ENCODE measurements around the gene USF2.
A peak's percentile ranks its signal among the peaks of the same experiment; 100 is the strongest.
"Not testable (repeated sequence)": the region's sequence is repeated elsewhere in the genome, so short reads cannot be mapped to it uniquely, and the experiment has no call there.

The USF2 gene

GRCh38 chr19:35268536-35269437 is at the start of gene USF2:
Gene USF2, plus strand, starts transcription at chr19:35268962. Its CDS starts 140 bp downstream, at chr19:35269102.
- peak; percentile 34 for DNase-seq (ENCODE audit: low read depth)

GRCh38 chr19:35219008-35219407 is 49.8 kb upstream of the USF2 start:
- DNase-seq (ENCODE audit: low read depth) = no peak

- no peak for DNase-seq (ENCODE audit: low read depth)
These were observed 48.3 kb upstream of the USF2 start for GRCh38 chr19:35220315-35220921.

GRCh38 chr19:35220973-35221590 is 47.7 kb upstream of the USF2 start:
- DNase-seq (ENCODE audit: low read depth) = not testable (repeated sequence)

- no peak for DNase-seq (ENCODE audit: low read depth)
These were observed 46.3 kb upstream of the USF2 start for GRCh38 chr19:35222373-35223015.

- DNase-seq (ENCODE audit: low read depth) = no peak
These were observed 45.5 kb upstream of the USF2 start for GRCh38 chr19:35223084-35223790.

- no peak for DNase-seq (ENCODE audit: low read depth)
These were observed 44.8 kb upstream of the USF2 start for GRCh38 chr19:35223862-35224505.

- no peak for DNase-seq (ENCODE audit: low read depth)
These were observed 43.8 kb upstream of the USF2 start for GRCh38 chr19:35224681-35225571.

- no peak for DNase-seq (ENCODE audit: low read depth)
These were observed 42.8 kb upstream of the USF2 start for GRCh38 chr19:35225951-35226350.

- no peak for DNase-seq (ENCODE audit: low read depth)
These were observed 42.0 kb upstream of the USF2 start for GRCh38 chr19:35226748-35227147.

GRCh38 chr19:35228177-35228930 is 40.4 kb upstream of the USF2 start, which contains the start of gene FAM187B:
Gene FAM187B, minus strand, starts transcription at chr19:35228739. Its CDS starts 59 bp downstream, at chr19:35228680.
- DNase-seq (ENCODE audit: low read depth) = no peak

- DNase-seq (ENCODE audit: low read depth) = no peak
These were observed 39.2 kb upstream of the USF2 start for GRCh38 chr19:35229601-35230000.

GRCh38 chr19:35231956-35232645 is 36.7 kb upstream of the USF2 start:
- no peak for DNase-seq (ENCODE audit: low read depth)

GRCh38 chr19:35232912-35233311 is 35.9 kb upstream of the USF2 start:
- no peak for DNase-seq (ENCODE audit: low read depth)

- DNase-seq (ENCODE audit: low read depth) = no peak
These were observed 31.9 kb upstream of the USF2 start for GRCh38 chr19:35236638-35237400.

- not testable (repeated sequence) for DNase-seq (ENCODE audit: low read depth)
These were observed 29.2 kb upstream of the USF2 start for GRCh38 chr19:35239597-35239996.

GRCh38 chr19:35240327-35240726 is 28.4 kb upstream of the USF2 start:
- DNase-seq (ENCODE audit: low read depth) = no peak

- no peak for DNase-seq (ENCODE audit: low read depth)
These were observed 27.3 kb upstream of the USF2 start for GRCh38 chr19:35241417-35241816.

Measured in stimulated activated CD8-positive, alpha-beta memory T cell treated with anti-CD3 and anti-CD28 coated beads, Interleukin-15, amount 100 ng/mL, for 1 hour (primary cell).